Measurements from ENCODE around the gene PBX1. TPM values are rescaled to one million over a fixed set of nuclear protein-coding genes. Genes with fewer than 3 reads are reported as not detected.

Gene PBX1
- total and polyA plus RNA-seq, 10 of the 15 experiments (the other 5 are each of a cell fraction or from before 2014, with no cell fraction given), result 0.05 to 0.28 (median 0.11) TPM; not detected in 5

DNA sequence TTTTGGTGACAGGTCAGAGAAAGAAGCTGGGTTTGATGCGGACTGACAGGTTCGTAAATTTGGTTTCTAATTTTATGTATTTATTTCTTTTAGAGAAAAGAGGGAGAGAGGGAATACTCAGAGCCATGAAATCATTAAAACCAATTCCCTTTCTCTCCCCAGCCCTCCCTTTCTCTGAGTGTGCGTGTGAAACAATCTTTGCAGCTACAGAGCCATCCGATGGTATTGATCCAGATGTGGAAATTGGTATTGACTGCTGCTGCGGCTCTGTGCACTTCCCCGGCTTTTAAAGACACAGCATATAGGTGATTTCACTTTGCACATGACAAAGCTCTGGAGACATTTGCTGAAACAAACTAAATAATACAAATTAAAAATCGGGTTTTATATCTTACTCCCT, 42.4 kb upstream of the PBX1 start (continued):
- TF ChIP-seq, protein P1, sequence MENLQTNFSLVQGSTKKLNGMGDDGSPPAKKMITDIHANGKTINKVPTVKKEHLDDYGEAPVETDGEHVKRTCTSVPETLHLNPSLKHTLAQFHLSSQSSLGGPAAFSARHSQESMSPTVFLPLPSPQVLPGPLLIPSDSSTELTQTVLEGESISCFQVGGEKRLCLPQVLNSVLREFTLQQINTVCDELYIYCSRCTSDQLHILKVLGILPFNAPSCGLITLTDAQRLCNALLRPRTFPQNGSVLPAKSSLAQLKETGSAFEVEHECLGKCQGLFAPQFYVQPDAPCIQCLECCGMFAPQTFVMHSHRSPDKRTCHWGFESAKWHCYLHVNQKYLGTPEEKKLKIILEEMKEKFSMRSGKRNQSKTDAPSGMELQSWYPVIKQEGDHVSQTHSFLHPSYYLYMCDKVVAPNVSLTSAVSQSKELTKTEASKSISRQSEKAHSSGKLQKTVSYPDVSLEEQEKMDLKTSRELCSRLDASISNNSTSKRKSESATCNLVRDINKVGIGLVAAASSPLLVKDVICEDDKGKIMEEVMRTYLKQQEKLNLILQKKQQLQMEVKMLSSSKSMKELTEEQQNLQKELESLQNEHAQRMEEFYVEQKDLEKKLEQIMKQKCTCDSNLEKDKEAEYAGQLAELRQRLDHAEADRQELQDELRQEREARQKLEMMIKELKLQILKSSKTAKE (IDR thresholded peaks at IDR 0.05; ENCODE audit: low read depth, poor library complexity, severe bottlenecking), result no peak

DNA sequence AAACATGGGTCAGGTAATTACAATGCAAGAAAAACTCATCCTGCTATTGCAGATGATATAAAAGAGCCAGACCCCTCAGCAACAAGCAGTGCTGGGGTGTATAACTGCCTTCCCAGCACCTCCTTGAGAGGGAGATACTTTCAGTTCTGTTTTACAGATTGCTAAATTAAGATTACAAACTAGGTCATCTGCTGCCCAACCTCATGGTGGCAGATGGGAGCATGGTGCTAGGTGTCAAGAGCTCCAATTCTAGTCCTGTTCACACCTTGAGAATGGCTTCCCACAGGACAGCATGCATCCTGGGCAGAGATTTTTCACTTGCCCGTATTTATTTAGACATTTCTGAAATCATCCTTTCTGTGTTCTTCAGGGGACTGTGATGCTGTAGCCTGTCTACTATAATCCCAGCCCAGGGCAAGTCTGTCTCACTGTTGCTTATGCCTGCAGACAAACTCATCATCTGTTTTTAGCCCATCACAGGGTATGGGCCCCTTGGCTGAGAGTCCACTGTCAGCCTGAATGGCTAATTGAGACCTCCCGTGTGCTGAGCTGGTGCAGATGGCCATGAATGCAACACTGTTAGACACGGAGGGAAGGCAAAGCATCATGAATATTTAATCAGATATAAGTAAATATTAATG, 40.2 kb upstream of the PBX1 start:
- DNase-seq (ENCODE audit: low read depth, low spot score) (no peak), ATAC-seq (peak; percentile 31; the same call in 1 of the 3 replicates), FAIRE-seq (no peak)
- in situ Hi-C loops (cut with MboI), result no loop called here
- no peak overlapping the region for H3K4me3 ChIP-seq
- H3K4me2 ChIP-seq (ENCODE audit: control insufficient read depth, insufficient read depth), result no peak overlapping the region
- no peaks in the 10 kb centered on the region for H3K9me3 ChIP-seq (replicated peaks; ENCODE audit: control insufficient read depth, insufficient read depth, low read length)
- H3K4me1 ChIP-seq (ENCODE audit: control insufficient read depth, insufficient read depth, low read length), result no peaks in the 10 kb centered on the region
- no peak overlapping the region for H3K27ac ChIP-seq (ENCODE audit: control insufficient read depth, insufficient read depth)
- RAD21 ChIA-PET (ENCODE audit: unreplicated experiment), result no interaction called here
- BruUV-seq (replicated peaks), result no TSS peak
- H3K36me3 ChIP-seq (ENCODE audit: control insufficient read depth in 2 of 2, insufficient read depth in 2 of 2, low read length in 1 of 2), result no peaks in the 10 kb centered on the region
- 24% methylated on average over 3 of the region's 3 CpGs for WGBS (ENCODE audit: insufficient coverage, insufficient replicate concordance, low lambda C conversion rate, missing lambda C conversion rate)
- CTCF ChIA-PET, result no interaction called here
- no peaks in the 10 kb centered on the region for H3K27me3 ChIP-seq (replicated peaks in 1 of 2; ENCODE audit: control insufficient read depth in 2 of 2, insufficient read depth in 2 of 2, low read length in 1 of 2)
- no peak overlapping the region for H2AFZ ChIP-seq (ENCODE audit: control insufficient read depth, low read depth, low read length)
- no peak overlapping the region for H3K9ac ChIP-seq (ENCODE audit: control insufficient read depth, insufficient read depth, low read length)
- SMC1A ChIA-PET (ENCODE audit: uncharacterized antibody, unreplicated experiment), result no interaction called here
- no peaks in the 10 kb centered on the region for H3K79me2 ChIP-seq (ENCODE audit: control insufficient read depth, insufficient read depth, low read length)
- intact Hi-C loops (cut with micrococcal nuclease; ENCODE audit: unreplicated experiment), result no loop called here
- no peaks in the 10 kb centered on the region for H4K20me1 ChIP-seq (ENCODE audit: control insufficient read depth, insufficient read depth)
- POLR2A ChIA-PET, result no interaction called here
- TF ChIP-seq, protein P2, sequence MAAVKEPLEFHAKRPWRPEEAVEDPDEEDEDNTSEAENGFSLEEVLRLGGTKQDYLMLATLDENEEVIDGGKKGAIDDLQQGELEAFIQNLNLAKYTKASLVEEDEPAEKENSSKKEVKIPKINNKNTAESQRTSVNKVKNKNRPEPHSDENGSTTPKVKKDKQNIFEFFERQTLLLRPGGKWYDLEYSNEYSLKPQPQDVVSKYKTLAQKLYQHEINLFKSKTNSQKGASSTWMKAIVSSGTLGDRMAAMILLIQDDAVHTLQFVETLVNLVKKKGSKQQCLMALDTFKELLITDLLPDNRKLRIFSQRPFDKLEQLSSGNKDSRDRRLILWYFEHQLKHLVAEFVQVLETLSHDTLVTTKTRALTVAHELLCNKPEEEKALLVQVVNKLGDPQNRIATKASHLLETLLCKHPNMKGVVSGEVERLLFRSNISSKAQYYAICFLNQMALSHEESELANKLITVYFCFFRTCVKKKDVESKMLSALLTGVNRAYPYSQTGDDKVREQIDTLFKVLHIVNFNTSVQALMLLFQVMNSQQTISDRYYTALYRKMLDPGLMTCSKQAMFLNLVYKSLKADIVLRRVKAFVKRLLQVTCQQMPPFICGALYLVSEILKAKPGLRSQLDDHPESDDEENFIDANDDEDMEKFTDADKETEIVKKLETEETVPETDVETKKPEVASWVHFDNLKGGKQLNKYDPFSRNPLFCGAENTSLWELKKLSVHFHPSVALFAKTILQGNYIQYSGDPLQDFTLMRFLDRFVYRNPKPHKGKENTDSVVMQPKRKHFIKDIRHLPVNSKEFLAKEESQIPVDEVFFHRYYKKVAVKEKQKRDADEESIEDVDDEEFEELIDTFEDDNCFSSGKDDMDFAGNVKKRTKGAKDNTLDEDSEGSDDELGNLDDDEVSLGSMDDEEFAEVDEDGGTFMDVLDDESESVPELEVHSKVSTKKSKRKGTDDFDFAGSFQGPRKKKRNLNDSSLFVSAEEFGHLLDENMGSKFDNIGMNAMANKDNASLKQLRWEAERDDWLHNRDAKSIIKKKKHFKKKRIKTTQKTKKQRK (IDR thresholded peaks at IDR 0.05; ENCODE audit: low read depth, low read length), result no peak
- TF ChIP-seq ZBTB40 (IDR thresholded peaks at IDR 0.05; ENCODE audit: borderline replicate concordance) (no peak), MXI1 (IDR thresholded peaks at IDR 0.05; ENCODE audit: low read depth, low read length) (no peak), EZH2 (IDR thresholded peaks at IDR 0.05; ENCODE audit: borderline replicate concordance, control insufficient read depth, low read depth, low read length) (no peak), NBN (IDR thresholded peaks at IDR 0.05) (no peak), SIX5 (IDR thresholded peaks at IDR 0.05; ENCODE audit: low read depth, low read length, severe bottlenecking) (no peak), CHD1 (IDR thresholded peaks at IDR 0.05; ENCODE audit: low read depth, low read length) (no peak), NFXL1 (IDR thresholded peaks at IDR 0.05; ENCODE audit: borderline replicate concordance) (no peak), HCFC1 (IDR thresholded peaks at IDR 0.05; ENCODE audit: low read length) (no peak), PKNOX1 (IDR thresholded peaks at IDR 0.05) (no peak)
